ENCODE data around the gene SELENOW.

The SELENOW gene

DNA sequence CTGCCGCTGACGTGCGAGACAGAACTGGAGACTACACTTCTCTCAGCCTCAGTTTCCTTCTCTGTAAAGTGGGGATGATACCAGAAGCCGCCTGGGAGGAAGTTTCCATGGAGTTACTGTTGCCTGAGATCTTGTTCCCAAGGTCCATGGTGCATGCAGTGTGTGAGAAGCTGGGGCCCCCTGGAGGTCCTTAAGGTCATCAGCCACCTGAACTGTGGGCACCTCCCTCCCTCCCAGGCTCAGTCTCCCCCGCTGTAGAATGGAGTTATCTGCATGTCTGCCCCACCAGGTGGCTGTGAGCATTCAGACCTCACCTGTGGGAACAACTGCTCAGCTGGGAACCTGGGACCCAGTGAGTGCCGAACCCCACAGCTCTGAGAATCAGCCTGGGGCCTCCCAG is 45.9 kb downstream of the SELENOW start:
- no peak for DNase-seq

DNA sequence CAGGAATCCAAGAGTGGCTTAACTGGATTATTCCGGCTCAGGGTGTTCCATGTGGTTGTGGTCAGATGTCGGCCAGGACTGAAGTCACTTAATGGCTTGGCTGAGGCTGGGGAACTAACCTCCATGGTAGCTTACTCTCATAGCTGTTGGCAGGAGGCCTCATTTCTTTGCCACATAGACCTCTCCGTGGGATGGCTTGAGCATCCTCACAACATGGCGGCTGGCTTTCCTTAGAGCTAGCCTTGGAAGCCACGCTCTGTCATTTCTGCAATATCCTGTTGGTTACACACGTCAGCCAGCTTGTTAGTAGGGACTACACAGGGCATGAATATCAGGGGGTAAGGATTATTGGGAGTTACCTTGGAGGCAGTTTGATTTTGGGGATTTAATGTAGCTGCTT is 48.3 kb downstream of the SELENOW start:
- DNase-seq: no peak

DNA sequence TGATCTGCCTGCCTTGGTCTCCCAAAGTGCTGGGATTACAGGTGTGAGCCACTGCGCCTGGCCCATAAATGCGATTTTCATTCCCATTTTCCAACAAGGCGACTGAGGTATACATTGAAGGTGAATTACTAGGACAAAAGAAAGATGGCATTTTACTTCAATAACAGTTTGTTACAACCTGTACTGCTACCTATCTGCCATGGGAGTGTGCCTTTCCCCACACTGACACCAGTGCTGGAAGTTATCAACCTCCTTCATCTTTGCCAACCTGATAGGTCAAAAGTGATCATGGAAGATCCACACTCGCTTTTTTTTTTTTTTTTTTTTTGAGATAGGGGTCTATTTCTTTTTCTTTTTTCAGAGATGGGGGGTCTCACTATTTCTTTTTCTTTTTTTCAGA is 54.2 kb downstream of the SELENOW start:
- no peak for DNase-seq

Measured in NCI-H69 (cell line).